Heart left ventricle (tissue), 16 donors: Measurements from ENCODE around the gene DHH. TPM values are rescaled to one million over a fixed set of nuclear protein-coding genes. Genes with fewer than 3 reads are reported as not detected.

Experiments
- ATAC-seq, 4 donors: fragments of 200-7000 bp; cut with Tn5 transposase; one replicate each; pipeline ENCODE4 v1.9.1; 2020 to 2022; ENCODE audit warnings: moderate library complexity in 4 of 4, mild to moderate bottlenecking in 3 of 4, moderate number of reproducible peaks in 1 of 4
- DNase-seq, 5 donors: peaks; one replicate each; pipeline ENCODE4 v3.0.0-alpha.2; 2020
- H3K27ac ChIP-seq, 12 donors: fragments of 200-600 bp; sonication (generic) in 4 of 12; one replicate each; pipeline versions ENCODE4 v1.5.0 to v1.8.0; 2016 to 2022; ENCODE audit warnings: mild to moderate bottlenecking in 2 of 12
- H3K27me3 ChIP-seq, 9 donors: fragments of 200-600 bp; sonication (generic) in 2 of 9; one replicate each; pipeline versions ENCODE4 v1.5.1 to v1.8.0; 2016 to 2022; ENCODE audit warnings: mild to moderate bottlenecking in 3 of 9
- H3K36me3 ChIP-seq, 9 donors: fragments of 200-600 bp; sonication (generic) in 2 of 9; one replicate each; pipeline versions ENCODE4 v1.5.0 to v1.8.0; 2018 to 2022; ENCODE audit warnings: mild to moderate bottlenecking in 2 of 9
- H3K4me1 ChIP-seq, 12 donors: fragments of 200-600 bp; sonication (generic) in 4 of 12; one replicate each; pipeline versions ENCODE4 v1.5.0 to v1.8.0; 2016 to 2022; ENCODE audit warnings: mild to moderate bottlenecking in 3 of 12
- H3K4me3 ChIP-seq, 12 donors: fragments of 200-600 bp; sonication (generic) in 4 of 12; one replicate each; pipeline versions ENCODE4 v1.5.0 to v1.8.0; 2017 to 2022; ENCODE audit warnings: mild to moderate bottlenecking in 9 of 12, moderate library complexity in 4 of 12
- H3K9me3 ChIP-seq, 12 donors: fragments of 200-600 bp; sonication (generic) in 4 of 12; one replicate each; pipeline versions ENCODE4 v1.5.0 to v1.8.0; 2016 to 2022; ENCODE audit warnings: mild to moderate bottlenecking in 1 of 12
- CTCF ChIP-seq, 12 donors: fragments of 200-600 bp; sonication (generic) in 4 of 12; IDR thresholded peaks; one replicate each; pipeline versions ENCODE4 v1.5.0 to v1.8.0; 2018 to 2022; ENCODE audit warnings: antibody characterized with exemption in 12 of 12, mild to moderate bottlenecking in 5 of 12
- POLR2A ChIP-seq, 2 donors: fragments of 450-650 bp; IDR thresholded peaks; one replicate each; pipeline ENCODE4 v1.6.1; 2017; ENCODE audit warnings: antibody characterized with exemption in 2 of 2, mild to moderate bottlenecking in 2 of 2, moderate library complexity in 2 of 2
- WGBS, 4 donors: extraction: QIAGEN DNeasy Blood & Tissue Kit in 2 of 4; methylation state at CpG; one replicate each; pipeline versions ENCODE4 v1.1.5 to v1.1.7; 2013 to 2018; 5-methylcytosine and 5-hydroxymethylcytosine counted together
- intact Hi-C, 10 donors: fragments of 100-400 bp; cut with DNase I; formaldehyde crosslinking; loops; one replicate each; pipeline versions ENCODE4 v1.11.1 to v1.14.2; 2022
- polyA plus RNA-seq, 2 donors: library from polyadenylated mRNA; stranded (reverse); fragments of 200-250 nt; gene quantifications; one replicate each; pipeline ENCODE4 v1.2.3, GENCODE V29; 2013
- total RNA-seq, 9 donors: library from RNA; depleted of rRNA in 2 of 9; stranded (reverse); fragments of >200 nt in 2 of 9; fragmentation: NEBNext Ultra II Directional in 3 of 9; extraction: Animal tissue kit (Norgen Biotek cat#: 25700) in 3 of 9; gene quantifications; one replicate each; pipeline versions ENCODE4 v1.1.0 to v1.2.4, GENCODE V29; 2016 to 2023
- donor health status: ischemic (EF 13 %, LVEDD 7.1; RV severe dilation, severe dysfunction).
- donor health status: healthy with polysubstance abuse.
- donor health status: DM: no; HTN: yes; CAD: no.
- donor health status: DM: no; HTN: no; CAD: no.
- donor health status: ischemic (EF 25% LVEDD 6.9; RV normal size, moderate dysfunction).
- donor health status: ischemic (EF 25% LVEDD 5.7; RV mildly dilated, moderate dysfunction).
- donor health status: healthy.
- donor health status: DM: yes; HTN: yes; CAD: no.
- donor health status: ischemic (EF 35%, LVEDD 5.7; RV mildly dilated, moderate dysfunction).
- donor health status: nonischemic (EF 11% LVEDD 7.7; RV severe dilation, severe dysfunction).
- donor health status: DM: yes; HTN: yes; CAD: no.
- donor health status: PGD.
- donor health status: ischemic (EF 29% LVEDD 5.4; RV normal size, mild dysfunction).
- donor health status: nonischemic (EF 23%, LVEDD 6.1; RV moderate dilation, normal function).

DHH gene
- total and polyA plus RNA-seq, 11 donors, result 0.34 to 1.5 (median 0.76) TPM

GRCh38 chr12:49094975-49095365 is 369 bp upstream of the DHH start:
- Histone ChIP-seq H3K4me1 (peaks cover 8 to 54% (median 45%) of the 10 kb centered on the region in 12 donors), H3K9me3 (no peaks in the 10 kb centered on the region), H3K4me3 (peak overlapping the region in 2 of 12 donors; percentile 31 to 45), H3K27ac (no peak overlapping the region), H3K36me3 (peaks cover 0 to 44% (median 39%) of the 10 kb centered on the region in 9 donors), H3K27me3 (peaks cover 0 to 50% (median 24%) of the 10 kb centered on the region in 9 donors)
- 78 to 90% (median 83%) methylated on average over 2 of the region's 2 CpGs for WGBS, 4 donors
- DNase-seq (peak in 1 of 5 donors; percentile 7), ATAC-seq (no peak)
- TF ChIP-seq CTCF (IDR thresholded peaks at IDR 0.05), result no peak
- TF ChIP-seq POLR2A (IDR thresholded peaks at IDR 0.05), result no peak
- intact Hi-C loops, result loop anchor here in 3 of 10 donors (2.0 to 5.0 kb wide), 2 partner anchors 33 to 34 kb away; partner anchors contain the start of gene KMT2D (in 2 of the 3)

DNA sequence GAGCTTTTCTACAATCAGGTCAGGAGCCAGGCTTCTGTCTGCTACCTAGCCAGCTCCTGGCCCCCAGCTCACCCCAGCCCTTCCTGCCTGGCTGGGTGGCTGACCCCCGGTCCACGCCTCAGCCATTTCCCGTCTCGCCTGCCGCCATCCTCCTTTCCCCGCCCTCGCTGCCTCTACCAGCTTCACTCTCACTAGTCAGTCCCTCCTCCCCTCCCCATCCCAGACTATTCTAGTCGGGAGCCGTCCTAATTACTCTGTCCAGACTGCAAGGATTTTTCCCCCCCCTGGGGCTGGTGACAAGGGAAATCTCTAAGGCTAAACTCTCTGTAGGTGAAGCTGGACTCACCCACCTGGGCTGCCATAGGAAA is 825 bp downstream of the DHH start:
- DNase-seq, result peak in 4 of 5 donors; percentile 47 to 58 (median 52)
- H3K4me1 ChIP-seq, result peaks cover 10 to 65% (median 50%) of the 10 kb centered on the region in 12 donors
- 4 to 11% (median 7%) methylated on average over 9 of the region's 9 CpGs for WGBS, 4 donors
- peak overlapping the region in 11 of 12 donors; percentile 2 to 52 (median 39) for H3K4me3 ChIP-seq
- peak overlapping the region in 3 of 12 donors; percentile 10 to 56 (median 27) for H3K27ac ChIP-seq
- ATAC-seq, result peak in 3 of 4 donors; percentile 5 to 54 (median 13)
- H3K9me3 ChIP-seq, result no peaks in the 10 kb centered on the region
- no peak for TF ChIP-seq POLR2A (IDR thresholded peaks at IDR 0.05)
- no peak for TF ChIP-seq CTCF (IDR thresholded peaks at IDR 0.05)
- H3K36me3 ChIP-seq, result peaks cover 0 to 32% (median 27%) of the 10 kb centered on the region in 9 donors
- peaks cover 0 to 62% (median 35%) of the 10 kb centered on the region in 9 donors for H3K27me3 ChIP-seq
- intact Hi-C loops, result loop anchor here in 1 of 10 donors (2.0 kb wide), 1 partner anchor 35 kb away; no protein-coding TSS in a partner anchor

GRCh38 chr12:49092816-49093406 is 1.7 kb downstream of the DHH start:
- Histone ChIP-seq H3K27ac (peak overlapping the region in 3 of 12 donors; percentile 35 to 56 (median 50)), H3K9me3 (no peaks in the 10 kb centered on the region), H3K36me3 (peaks cover 0 to 24% (median 18%) of the 10 kb centered on the region in 9 donors), H3K4me3 (peak overlapping the region in 9 of 12 donors; percentile 31 to 52 (median 46)), H3K4me1 (peaks cover 10 to 72% (median 57%) of the 10 kb centered on the region in 12 donors), H3K27me3 (peaks cover 0 to 66% (median 35%) of the 10 kb centered on the region in 9 donors)
- WGBS, 4 donors, result 63 to 80% (median 66%) methylated on average over 4 of the region's 4 CpGs
- no peak for TF ChIP-seq CTCF (IDR thresholded peaks at IDR 0.05)
- no peak for TF ChIP-seq POLR2A (IDR thresholded peaks at IDR 0.05)
- intact Hi-C loops, result no loop called here
- DNase-seq, result no peak
- no peak for ATAC-seq

- TF ChIP-seq CTCF (IDR thresholded peaks at IDR 0.05) (peak in 10 of 12 donors; percentile 11 to 50 (median 22)), POLR2A (IDR thresholded peaks at IDR 0.05) (no peak)
- peak overlapping the region in 11 of 12 donors; percentile 8 to 48 (median 43) for H3K4me3 ChIP-seq
- no peaks in the 10 kb centered on the region for H3K9me3 ChIP-seq
- ATAC-seq, result peak in 1 of 4 donors; percentile 23
- 5 to 12% (median 8%) methylated on average over 21 to 32 of the region's 32 CpGs for WGBS, 4 donors
- intact Hi-C loops, result no loop called here
- peak; percentile 43 to 65 (median 50) for DNase-seq
- H3K36me3 ChIP-seq, result peaks cover 0 to 18% (median 11%) of the 10 kb centered on the region in 9 donors
- peaks cover 0 to 66% (median 35%) of the 10 kb centered on the region in 9 donors for H3K27me3 ChIP-seq
- peaks cover 10 to 74% (median 57%) of the 10 kb centered on the region in 12 donors for H3K4me1 ChIP-seq
- peak overlapping the region in 5 of 12 donors; percentile 18 to 50 (median 35) for H3K27ac ChIP-seq
Measured at GRCh38 chr12:49092086-49092815, 2.4 kb downstream of the DHH start.
